ENCODE results near the gene ZKSCAN4. TPM values are rescaled to one million over a fixed set of nuclear protein-coding genes. Genes with fewer than 3 reads are reported as not detected.

The ZKSCAN4 gene
- total RNA-seq, 1 experiment from 2014 or later, result 6.4 TPM

DNA sequence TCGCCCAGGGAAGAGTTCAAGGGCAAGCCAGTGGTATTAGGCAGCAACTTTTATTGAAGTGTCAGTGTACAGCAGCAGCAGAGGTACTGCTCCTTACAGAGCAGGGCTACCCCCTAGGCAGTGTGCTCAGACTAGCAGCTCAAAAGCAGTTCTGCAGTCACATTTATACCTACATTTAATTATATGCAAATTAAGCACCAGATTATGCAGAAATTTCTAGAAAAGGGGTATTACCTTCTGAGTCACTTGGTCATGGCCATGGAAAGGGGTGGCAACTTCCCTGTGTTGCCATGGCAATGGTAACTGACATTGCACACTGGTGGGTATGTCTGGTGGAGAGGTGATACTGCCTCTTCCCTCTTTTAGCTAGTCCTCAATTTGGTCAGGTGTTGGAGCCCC is 2.1 kb upstream of the ZKSCAN4 start:
- in situ Hi-C loops (cut with HindIII; ENCODE audit: low sequenced_read_pairs), result no loop called here
- DNase-seq (ENCODE audit: low spot score), result no peak

DNA sequence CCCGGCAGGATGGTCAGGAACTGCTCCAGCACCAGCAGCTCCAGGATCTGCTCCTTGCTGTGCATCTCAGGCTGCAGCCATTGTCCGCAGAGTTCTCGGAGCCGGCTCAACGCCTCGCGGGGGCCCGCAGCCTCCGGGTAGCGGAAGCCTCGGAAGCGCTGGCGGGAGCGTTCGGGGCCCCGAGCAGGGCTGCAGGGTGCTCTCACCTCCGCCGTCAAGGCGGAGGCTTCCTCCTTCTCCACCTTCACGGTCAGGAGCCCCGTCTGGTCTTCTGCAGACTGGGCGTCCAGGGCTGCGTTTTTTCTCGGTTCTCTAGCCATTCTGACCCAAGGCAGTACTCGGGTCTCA is 434 bp downstream of the ZKSCAN4 start:
- in situ Hi-C loops (cut with HindIII; ENCODE audit: low sequenced_read_pairs), result no loop called here
- no peak for DNase-seq (ENCODE audit: low spot score)

DNA sequence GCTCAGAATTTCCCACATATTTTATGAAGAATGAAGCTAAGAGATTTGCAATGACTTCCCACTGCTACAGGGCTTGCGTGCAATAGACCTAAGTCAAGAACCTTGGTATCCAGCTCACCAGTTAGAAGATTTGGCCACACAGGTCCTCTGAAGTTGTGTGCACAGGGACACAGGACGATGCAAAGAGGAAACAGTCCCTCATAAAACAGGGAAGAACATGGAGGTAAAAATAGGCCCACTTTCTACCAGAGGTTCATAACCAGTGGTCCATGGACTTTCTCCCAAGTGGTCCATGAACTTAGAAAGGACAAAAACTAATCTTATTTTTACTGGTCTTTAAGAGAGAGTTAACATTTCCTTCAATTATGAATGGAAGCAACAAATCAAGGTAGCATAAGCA is 1.3 kb downstream of the ZKSCAN4 start:
- in situ Hi-C loops (cut with HindIII; ENCODE audit: low sequenced_read_pairs), result no loop called here

DNA sequence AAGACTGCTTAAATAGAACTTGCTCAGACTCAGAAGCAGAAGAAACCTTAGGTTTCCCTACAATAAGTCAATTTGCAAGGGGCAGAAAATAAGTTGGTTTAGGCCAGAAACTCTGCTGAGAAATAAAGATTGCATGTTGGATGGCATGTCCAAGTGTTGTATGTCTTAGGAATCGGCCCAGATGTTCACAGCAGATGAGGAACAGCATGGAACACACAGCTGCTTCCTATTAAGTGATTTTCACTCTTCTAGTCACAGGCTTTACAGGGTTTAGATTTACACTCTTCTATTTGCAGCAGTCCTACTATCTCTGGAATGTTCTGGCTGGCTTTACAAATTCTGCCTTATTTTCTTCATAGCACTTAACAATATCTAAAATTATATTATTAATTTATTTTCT is 3.2 kb downstream of the ZKSCAN4 start:
- in situ Hi-C loops (cut with HindIII; ENCODE audit: low sequenced_read_pairs), result no loop called here
- DNase-seq (ENCODE audit: low spot score), result no peak

More for the DNA sequence above, 1.3 kb downstream of the ZKSCAN4 start:
- no peak for DNase-seq (ENCODE audit: low spot score)

DNA sequence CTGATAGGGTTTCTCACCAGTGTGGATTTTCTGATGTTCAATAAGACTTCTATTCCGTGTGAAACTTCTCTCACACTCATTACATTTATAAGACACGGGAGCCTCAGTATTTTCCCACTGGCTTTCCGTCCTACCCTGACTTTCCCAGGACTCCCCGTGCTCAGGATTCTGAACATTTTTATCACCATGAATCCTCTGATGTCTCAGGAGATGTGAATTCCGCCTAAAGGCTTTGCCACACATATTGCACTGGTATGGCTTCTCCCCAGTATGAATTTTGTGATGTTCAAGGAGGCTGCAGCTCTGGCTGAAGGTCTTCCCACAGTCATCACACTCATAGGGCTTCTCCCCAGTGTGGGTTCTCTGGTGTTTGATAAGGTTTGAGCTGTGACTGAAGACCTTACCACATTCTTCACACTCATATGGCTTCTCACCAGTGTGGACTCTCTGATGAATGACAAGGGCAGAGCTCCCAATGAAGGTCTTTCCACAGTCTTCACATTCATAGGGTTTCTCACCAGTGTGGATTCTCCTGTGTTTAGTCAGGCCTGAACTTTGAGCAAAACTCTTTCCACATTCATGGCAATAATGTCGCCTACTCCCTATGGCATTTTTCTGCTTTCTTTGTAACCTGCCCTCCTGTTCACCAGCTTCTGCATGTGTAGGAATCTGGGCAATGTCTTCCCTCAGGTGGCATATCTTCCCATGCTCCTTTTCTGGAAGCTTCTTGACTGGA is 6.7 kb downstream of the ZKSCAN4 start:
- in situ Hi-C loops (cut with HindIII; ENCODE audit: low sequenced_read_pairs), result no loop called here
- DNase-seq (ENCODE audit: low spot score), result no peak

DNA sequence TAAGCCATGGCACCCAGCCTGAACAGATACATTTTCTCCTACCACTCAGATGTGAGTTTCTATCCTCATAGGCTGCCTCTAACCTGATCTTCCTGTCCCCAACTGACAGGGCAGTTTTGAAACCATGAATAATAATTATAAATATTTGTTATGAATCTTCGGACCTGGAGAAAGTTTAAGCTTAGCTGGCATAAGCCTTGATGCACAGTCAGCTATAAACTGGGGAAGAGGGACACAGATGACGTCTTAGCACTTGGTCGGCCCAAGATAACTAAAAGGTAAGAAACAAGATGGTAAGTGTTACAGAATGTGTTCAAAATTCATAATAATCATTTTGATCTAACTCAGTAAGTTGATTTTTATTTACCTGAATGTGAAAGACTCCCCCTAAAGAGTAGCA is 8.1 kb downstream of the ZKSCAN4 start:
- in situ Hi-C loops (cut with HindIII; ENCODE audit: low sequenced_read_pairs), result no loop called here

DNA sequence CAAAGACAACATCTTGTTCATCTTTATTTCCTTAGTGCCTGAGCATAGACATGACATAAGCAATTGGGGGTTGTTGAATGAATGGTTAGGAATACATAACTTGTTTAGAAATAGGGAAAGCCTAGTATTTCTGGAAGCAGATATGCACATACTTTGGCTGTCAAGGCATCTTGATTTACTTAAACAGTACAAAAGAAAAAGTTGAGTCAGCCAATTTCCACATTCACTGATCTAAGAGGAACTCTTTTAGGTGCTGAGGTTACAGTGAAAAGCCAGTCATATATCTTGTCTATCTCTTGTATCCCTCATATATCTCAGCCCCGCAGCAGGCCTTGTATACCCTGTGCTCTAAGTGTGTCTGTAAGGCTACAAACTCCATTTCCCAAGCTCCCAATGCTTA is 11.6 kb downstream of the ZKSCAN4 start:
- DNase-seq (ENCODE audit: low spot score), result no peak
- in situ Hi-C loops (cut with HindIII; ENCODE audit: low sequenced_read_pairs), result no loop called here

More for the DNA sequence above, 8.1 kb downstream of the ZKSCAN4 start:
- no peak for DNase-seq (ENCODE audit: low spot score)

DNA sequence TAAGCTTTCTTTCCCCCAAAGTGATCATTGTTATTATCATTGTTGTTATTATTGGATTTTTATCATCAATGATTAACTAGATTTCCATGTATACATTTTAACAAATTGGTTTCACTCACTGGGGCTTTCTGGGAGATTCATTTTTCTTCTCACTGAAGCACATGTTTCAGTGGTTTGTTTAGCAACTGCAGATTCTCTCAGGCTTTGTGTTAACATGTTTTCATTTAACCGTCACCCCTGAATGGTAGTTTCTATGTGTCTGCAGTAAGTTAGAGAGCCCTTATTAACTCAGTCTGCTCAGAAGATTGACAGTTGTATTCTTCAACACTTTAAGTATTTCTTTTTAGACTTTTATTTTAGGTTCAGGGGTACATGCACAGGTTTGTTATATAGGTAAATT is 12.4 kb downstream of the ZKSCAN4 start:
- in situ Hi-C loops (cut with HindIII; ENCODE audit: low sequenced_read_pairs), result no loop called here
- DNase-seq (ENCODE audit: low spot score), result no peak

DNA sequence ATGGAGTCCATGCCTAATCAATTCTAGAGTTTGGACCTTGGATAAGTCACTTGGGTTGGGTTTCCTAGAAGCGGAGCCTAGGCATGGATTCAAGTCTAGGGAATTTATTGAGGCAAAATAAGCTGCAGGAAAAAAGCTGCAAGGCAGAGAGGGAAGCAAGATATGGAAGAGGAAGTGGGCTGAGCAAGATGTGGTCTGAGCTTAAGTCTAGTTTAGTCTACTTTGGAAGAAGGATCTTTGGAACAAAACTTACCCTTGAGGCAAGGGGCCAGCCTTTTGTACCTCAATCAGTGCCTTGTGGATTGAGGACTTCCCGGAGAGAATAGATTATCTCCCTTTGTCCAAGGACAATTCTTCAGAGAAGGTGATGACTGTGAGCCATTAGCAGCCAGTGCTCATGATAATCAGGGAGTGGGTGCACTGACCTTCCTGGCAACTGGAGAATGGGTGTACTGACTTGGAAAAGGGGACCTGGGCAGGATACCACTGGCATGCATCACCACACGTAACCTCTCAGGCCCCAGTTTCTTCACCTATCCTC is 16.1 kb downstream of the ZKSCAN4 start:
- no peak for DNase-seq (ENCODE audit: low spot score)
- in situ Hi-C loops (cut with HindIII; ENCODE audit: low sequenced_read_pairs), result no loop called here

DNA sequence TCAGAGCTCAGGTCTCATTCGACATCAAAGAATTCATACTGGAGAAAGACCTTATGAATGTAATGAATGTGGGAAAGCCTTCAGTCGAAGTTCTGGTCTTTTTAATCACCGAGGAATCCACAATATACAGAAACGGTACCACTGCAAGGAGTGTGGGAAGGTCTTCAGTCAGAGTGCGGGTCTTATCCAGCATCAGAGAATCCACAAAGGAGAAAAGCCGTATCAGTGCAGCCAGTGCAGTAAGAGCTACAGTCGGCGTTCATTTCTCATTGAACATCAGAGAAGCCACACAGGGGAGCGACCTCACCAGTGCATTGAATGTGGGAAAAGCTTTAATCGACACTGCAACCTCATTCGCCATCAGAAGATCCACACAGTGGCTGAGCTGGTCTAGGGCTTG is 19.3 kb downstream of the ZKSCAN4 start:
- in situ Hi-C loops (cut with HindIII; ENCODE audit: low sequenced_read_pairs), result no loop called here
- no peak for DNase-seq (ENCODE audit: low spot score)

DNA sequence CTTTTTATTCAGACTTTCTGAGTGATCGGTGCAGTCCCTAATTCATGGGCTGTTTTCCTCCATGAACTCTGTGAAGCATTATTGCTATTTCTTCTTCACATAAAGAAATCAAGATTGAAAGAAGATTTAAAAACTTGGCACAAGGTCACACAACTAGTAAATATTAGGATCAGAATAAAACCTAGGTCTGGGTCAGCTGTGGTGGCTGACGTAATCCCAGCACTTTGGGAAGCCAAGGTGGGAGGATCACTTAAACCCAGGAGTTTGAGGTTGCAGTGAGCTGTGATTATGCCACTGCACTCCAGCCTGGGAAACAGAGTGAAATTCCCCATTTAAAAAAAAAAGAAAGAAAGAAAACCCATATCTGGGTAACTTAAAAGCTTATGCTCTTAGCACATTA is 25.6 kb downstream of the ZKSCAN4 start:
- in situ Hi-C loops (cut with HindIII; ENCODE audit: low sequenced_read_pairs), result no loop called here
- DNase-seq (ENCODE audit: low spot score), result no peak

DNA sequence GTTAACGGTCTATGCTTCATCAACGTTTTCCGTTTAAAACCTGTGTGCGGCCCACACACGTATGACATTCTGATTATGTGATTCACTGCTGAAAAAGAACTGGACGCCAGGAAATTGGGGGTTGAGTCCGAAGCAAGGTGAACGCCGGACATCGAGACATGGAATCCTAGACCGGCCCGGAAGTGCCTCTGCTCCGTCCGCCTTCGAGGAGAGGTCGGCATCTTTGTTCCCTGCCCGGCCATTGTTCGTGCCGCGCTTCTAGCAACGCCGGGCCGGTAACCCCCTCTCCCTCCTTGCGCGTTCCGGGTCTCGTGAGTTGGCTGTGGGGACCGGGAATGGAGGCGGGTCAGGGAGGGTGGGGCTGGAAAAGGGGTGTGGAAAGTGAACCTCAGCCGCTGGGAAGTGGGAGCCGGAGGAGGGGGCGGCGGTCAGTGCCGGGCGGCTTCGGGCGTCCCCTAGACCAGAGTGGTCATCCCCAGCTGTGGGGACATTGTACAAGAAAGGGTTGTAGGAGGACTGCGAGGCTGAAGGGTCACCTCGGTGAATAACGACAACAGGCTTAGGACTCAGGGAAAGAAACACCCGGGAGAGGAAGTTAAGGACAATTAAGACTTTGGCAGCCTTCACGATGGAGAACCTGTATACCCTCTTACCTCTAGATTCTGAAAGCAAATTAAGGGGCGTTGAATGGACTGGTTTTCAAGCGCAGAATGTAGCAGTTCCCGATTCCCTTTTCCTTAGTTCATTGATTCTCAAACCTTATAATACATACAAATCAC is 26.8 kb downstream of the ZKSCAN4 start, which contains the start of gene ZSCAN9:
TSS of gene ZSCAN9 (plus strand) at position 220 of the 779 bp plus-strand sequence. CDS start 1,810 bp downstream, outside the sequence.
- DNase-seq (ENCODE audit: low spot score), result peak; percentile 94
- in situ Hi-C loops (cut with HindIII; ENCODE audit: low sequenced_read_pairs), result no loop called here

DNA sequence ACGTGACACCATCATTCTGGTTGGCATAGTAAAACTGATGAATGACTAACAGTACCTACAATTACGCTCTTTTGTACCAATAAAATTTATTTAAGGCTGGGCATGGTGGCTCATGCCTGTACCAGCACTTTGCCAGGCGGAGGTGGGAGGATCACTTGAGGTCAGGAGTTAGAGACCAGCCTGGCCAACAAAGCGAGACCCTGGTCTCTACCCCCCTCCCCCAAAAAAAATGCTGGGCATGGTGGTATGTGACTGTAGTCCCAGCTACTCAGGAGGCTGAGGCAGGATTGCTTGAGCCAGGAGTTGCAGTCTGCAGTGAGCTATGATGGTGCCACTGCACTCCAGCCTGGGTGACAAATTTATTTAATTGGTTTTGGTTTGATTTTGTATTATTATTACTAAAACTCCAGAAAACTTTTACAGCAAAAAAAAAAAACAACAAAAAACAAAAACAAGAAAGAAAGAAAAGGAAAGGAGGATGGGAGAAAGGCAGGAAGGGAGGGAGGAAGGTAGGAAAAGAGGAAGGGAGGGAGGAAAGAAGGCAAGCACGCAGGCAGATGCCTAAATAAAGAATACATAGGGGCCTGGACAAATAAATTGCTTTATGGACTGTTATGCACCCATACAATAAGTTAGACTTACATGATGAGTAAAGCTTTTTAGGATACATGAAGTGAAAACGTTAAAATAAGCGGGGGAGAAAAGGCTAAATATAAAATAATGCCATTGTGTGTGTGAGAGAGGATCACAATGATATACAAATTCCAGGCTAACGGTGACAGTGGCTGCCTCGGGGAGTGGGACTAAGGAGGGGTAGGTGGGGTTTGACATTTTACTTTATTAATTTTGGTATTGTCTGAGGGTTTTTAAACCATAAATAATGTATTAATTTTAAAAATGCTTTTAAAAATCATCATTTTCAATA is 27.7 kb downstream of the ZKSCAN4 start:
- in situ Hi-C loops (cut with HindIII; ENCODE audit: low sequenced_read_pairs), result no loop called here
- no peak for DNase-seq (ENCODE audit: low spot score)

DNA sequence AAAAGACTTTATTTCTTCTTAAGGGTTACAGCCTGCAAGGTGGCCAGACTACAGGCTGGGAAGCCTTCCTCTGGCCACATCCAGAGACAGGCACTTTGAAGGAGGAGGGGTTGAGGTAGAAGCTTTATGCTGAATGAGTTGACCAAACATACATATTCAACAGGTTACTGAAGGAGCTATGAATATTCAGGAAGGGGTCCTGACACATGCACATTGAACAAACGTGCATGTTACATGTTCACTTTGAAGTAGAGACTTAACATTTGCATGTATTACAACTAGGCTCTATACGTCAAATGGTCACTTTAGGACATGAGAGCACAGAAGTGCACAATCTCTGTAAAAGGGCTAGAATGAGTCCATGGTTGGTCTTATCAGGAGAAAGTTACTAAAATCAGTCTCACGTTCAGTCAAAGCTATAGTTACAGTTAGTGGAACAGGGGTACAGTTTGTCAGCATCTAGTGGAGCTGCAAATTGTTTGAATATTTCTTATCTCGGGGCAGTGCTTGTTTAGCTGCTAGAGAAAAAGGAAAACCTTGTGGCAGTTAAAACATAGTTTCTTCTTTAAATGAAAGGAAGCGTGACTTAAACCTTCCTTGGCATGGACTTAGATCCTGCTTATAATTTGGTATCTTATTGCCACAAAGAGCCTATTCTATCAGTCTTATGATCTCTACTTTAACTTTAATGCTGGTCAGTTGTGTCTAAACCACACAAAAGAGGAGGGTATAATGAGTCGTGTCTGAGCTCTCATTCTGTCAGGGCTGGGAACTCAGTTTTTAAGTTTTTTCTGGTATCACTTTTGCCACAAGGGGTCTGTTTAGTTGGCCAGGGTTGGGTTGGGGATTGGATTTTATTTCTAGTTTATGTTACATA is 31.6 kb downstream of the ZKSCAN4 start:
- no peak for DNase-seq (ENCODE audit: low spot score)
- in situ Hi-C loops (cut with HindIII; ENCODE audit: low sequenced_read_pairs), result no loop called here

DNA sequence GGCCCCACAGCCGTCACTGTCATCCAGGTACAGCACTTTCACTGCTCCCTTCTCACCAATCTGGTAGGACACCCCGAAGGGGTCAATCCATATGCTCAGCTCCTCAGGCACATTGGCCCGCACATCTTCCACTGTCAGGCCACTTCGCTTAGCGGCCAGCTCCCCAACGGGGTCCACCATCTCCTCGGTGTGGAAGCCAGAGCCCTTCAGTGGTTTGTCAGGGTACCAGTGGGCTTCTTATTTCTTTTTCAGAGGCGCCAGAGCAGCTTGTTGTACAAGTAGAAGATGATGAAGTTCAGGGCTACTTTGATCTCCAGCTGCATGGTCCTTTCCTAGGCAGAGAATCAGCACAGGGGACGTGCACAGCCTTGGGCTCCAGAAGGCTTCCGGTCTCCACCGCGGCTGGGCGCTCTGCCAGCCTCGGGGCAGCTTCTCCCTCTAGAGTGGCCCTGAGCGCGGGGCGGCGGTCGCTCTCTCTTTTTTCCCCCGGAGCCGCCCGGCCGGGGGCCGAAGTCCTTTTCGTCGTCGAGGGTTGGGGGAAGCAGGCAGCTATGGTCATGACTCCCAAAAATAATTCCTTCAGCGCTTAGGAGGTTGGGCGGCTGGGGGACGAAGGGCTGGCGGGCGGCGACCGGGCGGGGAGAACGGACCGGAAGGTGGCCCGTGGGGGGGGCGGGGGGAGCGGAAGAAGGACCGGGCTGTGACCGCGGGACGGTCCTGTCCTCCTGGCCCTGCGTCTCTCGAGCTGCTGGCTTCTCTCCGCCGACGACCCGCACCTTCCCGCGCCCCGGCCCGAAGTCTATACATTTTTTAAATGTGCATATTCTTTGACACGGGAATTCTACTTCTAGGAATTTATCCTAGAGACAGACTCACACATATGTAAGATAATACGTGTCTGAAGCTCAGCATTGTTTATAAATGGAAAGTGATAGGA is 33.5 kb downstream of the ZKSCAN4 start:
- in situ Hi-C loops (cut with HindIII; ENCODE audit: low sequenced_read_pairs), result no loop called here

DNA sequence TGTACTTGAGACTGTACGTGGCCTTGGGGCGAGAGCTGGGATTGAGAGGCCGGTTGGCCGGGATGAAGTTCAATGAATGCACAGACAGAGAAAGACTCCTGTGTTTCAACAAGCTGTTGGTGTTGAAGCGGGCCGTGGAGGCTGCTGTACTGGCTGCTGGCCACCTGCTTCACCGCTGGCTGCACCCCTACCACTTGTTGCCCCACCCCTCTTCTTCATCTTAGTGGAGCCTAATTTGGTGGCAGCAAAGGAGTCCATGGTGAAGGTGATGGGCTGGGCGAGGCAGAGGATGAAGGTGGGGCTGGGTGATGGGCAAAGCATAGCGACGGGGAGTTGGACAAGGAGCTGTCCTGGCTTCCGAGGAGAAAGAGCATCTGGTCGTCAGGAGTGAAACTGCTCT is 34.2 kb downstream of the ZKSCAN4 start:
- DNase-seq (ENCODE audit: low spot score), result no peak
- in situ Hi-C loops (cut with HindIII; ENCODE audit: low sequenced_read_pairs), result no loop called here

More for the DNA sequence above, 33.5 kb downstream of the ZKSCAN4 start:
- DNase-seq (ENCODE audit: low spot score), result peak; percentile 69

DNA sequence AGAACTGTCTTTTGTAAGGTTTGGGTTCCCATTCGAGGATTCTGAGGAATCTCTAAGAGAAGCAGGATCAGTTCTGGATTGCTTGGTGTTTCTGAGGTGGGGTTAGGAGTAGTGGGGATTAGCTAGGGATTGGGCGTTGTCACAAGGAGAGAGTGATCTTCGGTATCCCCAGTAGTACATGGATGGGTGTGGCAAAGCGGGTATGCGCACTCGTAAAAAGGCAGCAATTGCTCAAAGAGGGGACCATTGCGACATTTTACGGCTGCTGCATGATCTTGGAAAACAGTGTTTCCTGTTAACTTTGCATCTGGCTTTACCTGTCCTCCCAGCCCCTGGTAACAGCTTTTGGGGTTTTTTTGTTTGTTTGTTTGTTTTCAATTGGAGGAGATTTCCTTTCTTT is 36.6 kb downstream of the ZKSCAN4 start:
- in situ Hi-C loops (cut with HindIII; ENCODE audit: low sequenced_read_pairs), result no loop called here
- DNase-seq (ENCODE audit: low spot score), result no peak

DNA sequence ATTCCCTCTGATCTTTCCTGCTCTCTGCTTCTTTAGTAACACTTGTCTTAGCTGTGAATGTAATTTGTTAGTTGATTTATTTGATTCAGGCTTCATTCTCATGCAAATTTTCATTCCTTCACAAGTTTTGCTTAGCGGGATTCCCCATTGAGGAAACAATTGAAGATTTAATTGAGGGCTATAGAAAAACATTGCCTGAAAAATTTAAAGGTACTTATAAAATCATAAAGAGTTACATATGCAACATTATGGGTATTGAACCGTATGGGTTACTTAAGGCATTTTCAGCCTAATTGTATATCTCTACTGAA is 38.9 kb downstream of the ZKSCAN4 start:
- in situ Hi-C loops (cut with HindIII; ENCODE audit: low sequenced_read_pairs), result no loop called here
- DNase-seq (ENCODE audit: low spot score), result no peak
